Right lung (tissue), 5 donors: ENCODE measurements around the gene EIF4E1B. TPM values are rescaled to one million over a fixed set of nuclear protein-coding genes. Genes with fewer than 3 reads are reported as not detected.

Source experiments
- DNase-seq, 2 donors: peaks; one replicate each; pipeline ENCODE4 v3.0.0-alpha.2; 2013
- polyA plus RNA-seq, 5 donors: library from polyadenylated mRNA; unstranded; fragments of 120-200 nt; gene quantifications; one replicate each; pipeline versions ENCODE4 v1.2.1 to v1.2.3, GENCODE V29; 2013; ENCODE audit warnings: inconsistent platforms in 1 of 5, low replicate concordance in 1 of 5; ENCODE audit not compliant: insufficient read length in 5 of 5, insufficient read depth in 1 of 5

Gene EIF4E1B
- polyA plus RNA-seq, 5 donors, result 0.05 to 0.08 TPM; not detected in 3

DNA sequence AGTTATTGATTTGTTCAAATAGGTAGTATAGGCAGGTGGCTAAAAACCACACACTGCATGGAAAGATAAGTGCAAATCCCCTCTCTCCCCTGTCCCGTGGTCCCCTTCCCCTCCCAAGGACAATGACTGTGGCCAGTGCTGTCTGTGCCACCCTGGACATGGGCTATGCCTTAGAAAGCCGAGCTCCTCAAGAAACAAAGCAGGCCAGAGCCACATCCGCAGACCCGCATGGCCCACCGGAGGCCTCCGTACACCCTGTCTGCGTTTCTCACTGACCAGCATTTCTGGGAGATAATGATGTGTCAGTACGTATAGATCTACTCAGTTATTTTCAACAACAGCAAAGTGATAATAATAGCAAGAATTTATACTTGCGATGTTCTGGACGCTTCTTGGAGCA is 33.1 kb downstream of the EIF4E1B start:
- no peak for DNase-seq

DNA sequence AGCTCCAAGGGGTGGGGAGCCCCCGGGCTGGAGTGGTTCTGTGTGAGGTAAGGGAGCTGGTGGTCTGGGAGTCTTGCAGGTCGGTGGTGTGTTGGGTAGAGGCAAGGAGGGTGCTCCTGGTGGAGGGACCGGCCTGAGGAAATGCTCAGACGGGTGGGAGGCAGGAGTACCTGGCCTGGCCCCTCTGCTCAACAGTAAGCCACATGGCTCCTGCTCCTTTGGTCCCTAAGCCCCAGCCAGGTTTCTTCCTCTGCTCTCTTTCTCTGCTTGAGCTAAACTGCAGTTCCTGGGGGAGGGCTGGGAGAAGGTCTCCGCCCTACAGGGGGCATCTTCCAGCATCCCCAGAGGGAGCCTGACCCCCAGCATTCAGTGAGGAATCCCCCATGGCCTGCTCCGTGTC is 34.0 kb downstream of the EIF4E1B start:
- no peak for DNase-seq

DNA sequence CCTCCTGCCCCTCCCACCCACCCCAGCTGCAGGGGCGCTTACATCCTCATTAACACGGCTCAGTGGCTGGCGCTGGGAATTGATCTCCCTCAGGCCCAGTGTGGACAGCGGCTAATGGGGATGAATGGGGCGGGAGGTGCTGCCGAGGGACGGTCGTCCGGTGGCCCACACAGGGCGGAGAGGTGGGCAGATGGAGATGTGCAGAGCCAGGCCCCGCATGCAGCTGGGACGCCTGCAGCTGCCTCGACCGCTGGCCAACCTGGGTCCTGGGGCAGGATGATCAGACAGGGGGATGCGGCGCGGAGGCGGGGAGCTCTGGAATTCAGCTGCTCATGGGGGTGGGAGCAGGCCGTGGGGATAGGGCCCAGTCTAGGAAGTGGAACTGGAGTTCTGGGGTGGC is 34.4 kb downstream of the EIF4E1B start:
- no peak for DNase-seq

DNA sequence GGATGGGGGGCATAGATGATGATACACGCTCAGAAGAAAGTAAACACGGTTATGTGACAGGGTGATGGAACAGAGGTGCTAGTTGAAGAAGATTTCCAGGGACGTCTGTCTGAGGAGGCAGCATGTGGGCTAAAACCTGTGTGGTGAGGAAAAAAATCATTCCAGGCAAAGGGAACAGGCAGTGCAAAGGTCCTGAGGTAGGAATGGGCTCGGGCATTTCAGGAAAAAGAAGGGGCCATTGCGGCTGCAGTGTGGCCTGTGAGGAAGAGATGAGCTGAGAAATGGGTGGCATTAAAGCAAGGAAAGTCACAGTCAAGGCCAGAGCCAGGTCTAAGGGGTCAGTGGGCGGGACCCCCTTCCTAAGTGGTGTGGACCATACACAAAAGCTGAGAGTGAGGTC is 35.0 kb downstream of the EIF4E1B start:
- no peak for DNase-seq

DNA sequence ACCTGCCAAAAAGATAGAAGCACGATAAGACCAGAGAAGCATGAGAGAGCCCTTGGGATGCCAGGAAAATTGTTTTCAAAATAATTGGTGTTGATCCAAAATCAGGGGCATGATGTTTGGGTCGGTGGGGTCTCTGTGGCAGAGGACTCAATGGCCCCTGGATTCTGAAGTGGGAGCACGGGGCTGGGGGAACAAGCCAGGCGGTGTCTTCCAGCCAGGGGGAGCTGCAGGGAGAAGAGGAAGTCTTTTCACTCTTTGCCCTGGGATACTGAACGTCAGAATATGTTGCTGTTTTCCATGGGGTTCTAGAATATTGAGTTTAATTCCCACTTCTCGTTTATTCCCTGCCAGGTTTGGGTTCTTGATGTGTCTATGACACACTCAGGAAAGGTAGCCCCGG is 37.2 kb downstream of the EIF4E1B start:
- no peak for DNase-seq

DNA sequence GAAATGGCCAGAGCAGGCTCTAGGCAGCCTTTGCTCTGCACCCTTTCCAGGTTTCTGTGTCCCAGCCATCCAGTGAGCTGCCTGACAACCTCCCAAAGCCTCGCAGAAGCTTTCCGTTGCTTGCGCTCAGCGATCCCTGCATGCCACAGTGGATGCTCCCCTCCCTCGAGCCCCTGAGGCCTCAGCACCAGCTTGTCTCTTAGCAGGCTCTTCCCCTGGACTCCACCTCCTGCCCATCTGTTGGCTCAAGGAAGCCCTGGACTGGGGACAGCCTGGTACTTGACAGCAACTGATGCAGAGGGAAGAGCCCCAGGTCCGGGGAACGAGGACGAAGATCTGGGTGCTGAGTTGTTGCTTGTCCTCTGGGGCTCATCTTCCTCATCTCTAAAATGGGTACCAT is 40.0 kb downstream of the EIF4E1B start:
- no peak for DNase-seq

DNA sequence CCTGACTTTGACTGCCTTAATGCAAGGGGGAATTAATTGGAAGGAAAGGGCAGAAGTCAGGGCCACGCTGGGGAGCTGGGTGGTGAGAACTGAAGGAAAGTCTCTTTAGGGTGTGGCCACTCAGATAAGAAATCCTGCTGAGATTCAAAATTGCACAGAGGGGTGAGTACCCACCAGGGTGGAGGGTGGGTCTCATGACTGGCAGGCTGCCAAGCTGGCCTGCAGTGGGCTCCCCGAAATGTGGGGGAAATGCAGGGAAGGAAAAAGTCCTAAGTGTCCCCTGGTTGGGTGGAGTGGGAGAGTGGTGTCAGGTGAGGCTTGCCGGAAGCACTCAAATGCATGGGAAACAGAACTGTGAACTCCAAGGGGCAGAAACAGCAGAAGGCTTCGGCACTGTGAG is 40.9 kb downstream of the EIF4E1B start:
- DNase-seq, result no peak

DNA sequence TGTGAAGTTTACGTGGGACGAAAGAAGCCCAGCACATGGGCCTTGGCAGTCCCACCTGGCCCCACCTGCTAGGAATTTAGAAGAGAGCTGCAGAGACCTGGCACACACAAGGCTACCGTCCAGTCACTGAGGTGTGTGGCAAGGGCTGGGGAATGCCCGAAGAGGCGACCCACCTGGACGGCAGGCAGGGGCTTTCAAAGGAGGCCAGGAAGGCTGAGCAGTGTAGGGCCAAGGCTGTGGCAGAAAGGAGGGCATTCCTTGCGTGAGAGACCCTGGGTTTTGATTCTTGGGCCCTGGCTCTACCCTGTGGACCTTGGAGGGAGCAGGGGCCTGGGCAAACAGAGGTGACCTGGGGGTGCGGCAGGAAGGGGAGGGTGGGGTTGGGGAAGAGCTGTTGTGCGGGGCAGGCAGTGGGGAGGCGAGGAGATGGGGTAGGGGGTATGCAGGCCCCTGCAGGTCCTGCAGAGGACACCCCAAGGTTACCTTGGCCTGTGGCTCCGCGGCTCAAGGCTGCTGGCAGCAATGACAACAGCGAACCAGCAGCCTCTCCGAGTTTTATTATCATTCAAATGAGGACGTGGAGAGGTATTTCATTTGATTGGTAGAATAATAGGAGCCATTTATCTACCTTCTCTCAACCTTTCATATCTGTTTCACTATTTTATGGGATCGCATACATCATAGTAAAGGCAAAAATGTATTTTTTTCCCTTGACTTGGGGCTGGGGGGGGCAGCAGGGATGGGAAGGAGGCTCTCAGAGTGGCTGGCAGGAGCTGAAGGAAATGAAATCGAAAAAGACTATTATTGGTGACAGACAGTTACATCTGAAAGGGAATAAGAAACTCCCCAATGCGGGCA is 41.6 kb downstream of the EIF4E1B start:
- no peak for DNase-seq

DNA sequence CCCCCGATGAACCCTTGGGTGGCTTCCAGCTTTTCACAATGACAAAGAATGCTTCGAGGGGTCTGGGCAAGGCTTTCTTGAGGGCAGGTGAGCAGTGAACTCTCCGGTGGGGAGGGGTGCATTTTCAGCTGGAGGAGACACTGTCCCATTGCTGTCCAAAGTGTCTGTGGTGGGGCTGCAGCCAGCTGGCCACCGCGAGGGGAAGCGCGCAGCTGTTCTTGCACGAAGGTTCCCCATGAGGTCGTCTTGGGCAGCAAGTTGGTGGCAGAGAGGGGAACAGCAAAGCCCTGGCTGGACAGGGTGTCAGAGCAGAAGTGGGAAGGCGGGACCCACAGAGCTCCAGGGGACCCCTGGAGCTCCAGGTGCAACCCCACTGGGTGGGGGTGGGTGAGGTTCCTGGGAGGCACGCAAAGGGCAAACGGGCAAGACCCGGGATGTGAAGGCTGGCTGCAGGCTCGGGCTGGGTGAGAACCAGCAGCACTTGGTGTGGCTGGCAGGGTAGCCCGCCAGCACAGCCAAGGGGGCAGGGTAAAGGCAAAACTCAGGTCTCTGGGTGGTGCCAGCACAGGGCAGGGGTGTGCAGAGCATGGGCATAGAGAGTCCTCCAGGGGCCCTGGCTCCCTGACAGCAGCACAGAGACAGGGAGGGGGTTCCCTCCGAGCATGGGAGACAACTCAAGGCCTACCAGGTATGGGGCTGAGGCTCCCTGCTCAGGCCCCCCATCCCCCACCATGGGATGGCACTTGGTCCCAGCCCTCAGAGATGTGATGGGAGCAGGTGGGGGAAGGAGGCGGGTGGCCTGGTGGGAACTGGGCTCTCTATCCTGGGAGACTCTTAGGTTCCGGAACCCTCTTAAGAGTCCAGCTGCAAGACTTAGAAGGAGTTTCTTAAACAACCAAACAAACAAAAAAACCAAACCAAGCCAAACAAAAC is 43.4 kb downstream of the EIF4E1B start:
- no peak for DNase-seq

DNA sequence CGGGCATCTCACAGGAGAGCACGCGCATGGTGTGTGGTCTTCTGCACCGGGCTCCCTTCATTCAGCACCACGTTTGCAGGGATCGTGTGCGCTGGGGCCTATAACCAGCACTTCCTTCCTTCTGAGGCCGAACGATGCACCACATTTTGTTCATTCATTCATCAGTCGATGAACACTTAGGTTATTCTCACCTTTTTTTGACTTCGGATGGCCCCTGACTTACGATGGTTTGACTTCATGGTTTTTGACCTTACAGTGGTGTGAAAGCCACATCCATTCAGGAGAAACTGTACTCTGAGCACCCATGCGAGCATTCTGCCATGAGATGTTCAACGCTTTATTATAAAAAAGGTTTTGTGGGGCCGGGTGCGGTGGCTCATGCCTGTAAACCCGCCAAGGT is 44.3 kb downstream of the EIF4E1B start:
- DNase-seq, result no peak

DNA sequence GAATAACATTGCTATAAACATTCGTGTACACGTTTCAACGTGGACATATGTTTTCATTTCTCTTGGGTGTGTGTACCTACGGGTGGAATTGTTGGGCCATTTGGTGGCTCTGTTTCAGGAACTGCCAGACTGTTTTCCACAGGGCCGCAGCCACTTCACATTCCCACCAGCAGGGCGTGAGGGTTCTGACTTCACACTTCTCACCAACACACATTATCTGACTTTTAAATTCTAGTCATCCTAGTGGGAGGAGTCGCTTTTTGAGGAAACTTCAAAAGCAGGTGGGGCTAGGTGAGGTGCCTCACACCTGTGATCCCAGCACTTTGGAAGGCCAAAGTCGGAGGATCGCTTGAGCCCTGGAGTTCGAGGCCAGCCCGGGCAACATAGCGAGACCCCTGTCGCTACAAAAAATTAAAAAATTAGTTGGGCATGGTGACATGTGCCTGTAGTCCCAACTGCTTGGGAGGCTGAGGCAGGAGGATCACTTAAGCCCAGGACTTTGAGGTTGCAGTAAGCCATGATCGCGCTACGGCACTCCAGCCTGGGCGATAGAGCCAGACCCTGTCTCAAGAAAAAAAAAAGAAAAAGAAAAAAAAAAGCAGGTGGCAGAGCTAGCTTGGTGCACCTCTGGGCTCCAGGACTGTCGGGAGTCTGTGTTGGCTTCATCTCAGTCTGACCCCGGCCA is 45.3 kb downstream of the EIF4E1B start:
- no peak for DNase-seq

DNA sequence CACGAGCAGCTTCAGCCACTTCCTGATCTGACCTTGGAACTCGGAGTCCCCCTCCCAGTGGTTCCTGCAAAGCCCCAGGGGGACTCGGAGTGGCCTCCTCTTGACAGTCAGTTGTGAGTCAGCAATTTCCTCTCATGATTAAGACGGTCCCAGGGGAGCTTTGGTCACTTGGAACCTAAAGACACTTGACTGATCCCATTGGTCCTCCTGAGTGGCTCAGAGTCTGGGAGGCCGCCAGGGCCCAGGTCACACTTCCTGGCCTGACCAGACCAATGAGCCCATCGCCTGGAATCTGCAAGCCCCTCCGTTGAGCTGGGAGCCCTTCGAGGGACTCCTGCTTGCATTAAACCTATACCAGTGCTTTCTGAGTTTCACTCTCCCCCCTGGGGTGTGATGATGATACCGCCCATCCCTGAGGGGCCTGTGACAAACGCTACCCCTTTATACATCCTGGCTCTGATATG is 45.9 kb downstream of the EIF4E1B start:
- DNase-seq, result no peak

DNA sequence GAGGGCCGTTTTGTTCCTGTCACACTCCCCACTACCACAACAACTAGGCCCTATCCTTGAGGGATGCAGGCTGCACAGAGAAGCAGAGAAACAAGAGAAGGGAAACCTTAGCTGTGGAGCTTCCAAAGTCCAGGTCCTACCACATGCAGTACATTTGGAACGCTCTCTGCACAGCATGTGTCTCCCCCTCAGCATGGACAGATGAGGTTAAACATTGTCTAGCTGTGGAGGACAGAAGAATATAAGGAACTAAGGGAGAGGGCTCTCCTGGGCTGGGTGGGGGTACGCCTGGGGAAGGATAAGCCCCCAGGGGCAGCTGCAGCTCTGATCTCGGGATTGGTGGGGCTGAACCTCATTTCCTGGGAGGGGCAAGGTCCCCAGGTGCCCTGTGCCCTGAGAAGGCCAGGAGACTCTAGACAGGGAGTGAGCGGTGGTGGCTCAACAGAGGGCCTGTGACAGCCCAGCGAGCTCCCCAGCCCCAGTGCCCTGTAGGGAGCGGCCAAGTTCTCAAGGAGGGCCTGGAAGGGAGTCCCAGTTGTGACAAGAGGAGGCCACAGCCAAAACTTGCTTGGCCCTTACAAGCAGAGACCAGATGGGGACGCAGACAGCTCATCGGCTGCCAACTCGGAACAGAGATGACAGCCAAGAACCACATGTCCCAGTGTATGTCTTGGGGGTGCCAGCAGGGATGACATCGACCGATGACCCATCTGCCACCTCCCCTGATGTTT is 46.9 kb downstream of the EIF4E1B start:
- DNase-seq, result no peak

DNA sequence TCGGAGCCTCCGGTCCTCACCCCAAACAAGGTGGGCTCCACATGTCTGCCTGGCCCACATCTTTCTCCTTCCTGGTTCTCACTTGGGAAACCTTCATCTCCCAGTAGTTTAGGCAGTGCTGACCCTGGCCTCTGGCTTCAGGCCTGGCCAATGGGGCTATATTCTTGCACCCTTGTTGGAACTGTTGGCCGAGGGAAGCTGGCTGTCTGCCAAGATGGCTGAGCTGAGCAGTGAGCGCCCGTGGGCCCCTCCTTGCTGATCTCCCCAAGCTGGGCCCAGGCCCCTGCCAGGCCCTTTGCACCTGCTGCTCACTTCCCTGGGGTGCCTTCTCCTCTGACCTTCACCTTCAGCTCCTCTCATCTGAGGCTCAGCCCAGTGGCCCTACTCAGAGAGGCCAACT is 48.1 kb downstream of the EIF4E1B start:
- DNase-seq, result no peak

DNA sequence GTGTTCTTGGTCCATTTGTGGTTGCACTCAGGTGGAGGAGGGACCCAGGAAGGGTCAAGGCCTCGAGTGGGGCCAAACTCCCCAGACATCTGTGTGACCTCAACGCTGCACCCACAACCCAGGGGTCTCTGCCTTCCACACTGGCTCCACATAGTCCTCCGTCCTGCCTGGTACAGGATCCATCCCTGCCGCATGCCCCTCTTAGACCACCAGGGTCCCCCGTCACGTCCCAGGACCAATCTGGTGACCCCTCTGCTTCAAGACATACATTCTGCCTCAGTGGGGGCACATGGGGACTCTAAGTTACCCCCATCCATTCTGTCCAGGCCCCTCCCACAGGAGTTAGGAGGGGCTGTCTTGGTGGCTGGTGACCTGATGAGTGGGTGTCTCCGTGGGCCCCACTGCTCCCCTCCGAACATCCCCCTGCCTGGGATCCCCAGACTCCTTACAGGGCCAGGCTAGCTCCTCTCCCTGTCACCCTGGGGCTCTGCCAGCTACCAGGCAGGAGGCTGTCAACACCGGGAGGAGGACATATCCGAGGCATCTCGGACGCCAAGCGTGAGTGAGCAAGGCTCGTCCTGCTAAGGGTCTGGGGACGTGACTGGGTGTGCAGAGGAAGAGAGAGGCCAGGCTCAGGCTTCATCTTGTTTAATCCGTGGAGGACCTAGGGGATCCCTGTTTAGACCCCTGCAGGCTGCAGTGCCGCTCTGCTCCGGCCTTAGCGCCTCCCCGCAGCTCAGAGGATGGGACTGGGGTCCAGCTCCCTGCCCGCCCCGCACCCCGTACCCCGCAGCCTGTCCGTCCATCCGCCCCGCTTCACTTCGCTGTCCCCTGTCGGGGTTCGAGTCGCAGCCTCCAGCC is 49.1 kb downstream of the EIF4E1B start:
- no peak for DNase-seq

DNA sequence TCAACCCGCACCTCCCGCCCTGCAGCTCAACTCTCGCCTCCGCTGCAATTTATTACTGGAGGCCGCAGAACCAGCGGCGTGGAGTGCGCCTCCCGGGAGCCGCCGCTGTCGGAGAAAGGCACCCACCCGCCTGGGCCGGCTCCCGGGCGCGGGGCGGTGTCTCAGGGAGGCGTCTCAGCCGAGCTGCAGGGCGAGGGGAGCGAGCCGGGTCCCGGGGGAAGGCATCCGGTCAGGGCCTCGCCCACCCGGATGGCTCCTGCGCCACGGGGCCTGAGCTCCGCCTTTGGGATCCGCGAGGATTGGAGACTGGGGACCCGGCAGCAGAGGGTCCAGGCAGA is 49.7 kb downstream of the EIF4E1B start:
- no peak for DNase-seq

DNA sequence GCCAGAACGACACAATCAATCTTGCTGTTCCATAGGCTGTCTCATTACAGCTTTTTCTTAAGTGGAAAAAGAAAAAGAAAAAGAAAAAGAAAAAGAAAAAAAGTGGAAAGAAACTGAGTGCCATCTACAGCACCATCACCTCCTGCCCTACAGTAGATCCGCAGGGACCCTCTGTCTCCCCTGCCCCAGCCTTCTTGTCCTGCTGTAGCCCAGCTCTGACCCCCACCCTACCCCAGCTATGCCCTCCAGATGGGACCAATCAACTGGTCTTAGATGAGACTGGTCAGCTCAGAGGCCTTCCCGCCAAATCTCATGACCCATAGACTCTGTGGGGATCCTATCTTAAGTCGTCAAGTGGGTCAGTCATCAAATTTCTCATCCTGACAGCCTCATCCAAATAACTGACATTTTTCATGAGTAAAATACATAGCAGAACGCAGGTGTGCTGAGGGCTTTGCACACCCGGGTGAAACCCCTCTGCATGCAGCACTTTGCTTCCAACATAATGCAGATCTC is 51.6 kb downstream of the EIF4E1B start:
- no peak for DNase-seq

DNA sequence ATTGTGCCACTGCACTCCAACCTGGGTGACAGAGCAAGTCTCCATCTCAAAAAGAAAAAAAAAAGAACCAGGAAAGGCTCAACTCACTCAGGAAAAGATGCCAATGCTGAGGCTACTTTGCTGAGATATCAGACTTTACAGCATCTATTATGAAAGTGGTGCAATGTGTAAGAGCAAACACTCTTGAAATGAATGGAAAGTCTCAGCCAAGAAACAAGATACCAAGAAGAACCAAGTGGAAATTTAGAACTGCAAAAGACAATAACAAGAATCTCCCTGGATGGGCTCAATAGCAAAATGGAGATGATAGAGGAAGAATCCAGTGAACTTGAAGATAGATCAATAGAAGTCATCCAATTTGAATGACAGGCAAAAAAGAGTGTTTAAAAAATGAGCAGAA is 54.5 kb downstream of the EIF4E1B start:
- DNase-seq, result no peak

DNA sequence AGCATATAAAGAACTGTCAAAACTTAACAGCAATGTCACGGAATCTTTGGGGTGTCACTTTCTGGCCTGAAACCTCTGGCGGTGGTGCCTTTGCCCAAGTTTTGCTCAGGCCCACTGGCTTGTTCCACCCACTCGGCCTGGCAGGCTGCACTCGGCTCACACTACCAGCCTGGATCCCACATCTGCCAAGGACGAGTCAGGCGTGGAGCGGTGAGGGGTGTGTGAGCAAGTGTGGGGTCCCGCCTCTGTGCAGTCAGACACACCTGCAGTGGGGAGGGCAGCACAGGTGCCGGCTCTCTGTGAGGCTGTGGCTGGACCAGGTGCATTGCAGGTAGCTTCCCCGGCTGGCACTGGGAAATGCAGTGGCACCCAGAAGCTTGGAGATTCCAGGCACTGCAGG is 56.8 kb downstream of the EIF4E1B start:
- DNase-seq, result no peak

DNA sequence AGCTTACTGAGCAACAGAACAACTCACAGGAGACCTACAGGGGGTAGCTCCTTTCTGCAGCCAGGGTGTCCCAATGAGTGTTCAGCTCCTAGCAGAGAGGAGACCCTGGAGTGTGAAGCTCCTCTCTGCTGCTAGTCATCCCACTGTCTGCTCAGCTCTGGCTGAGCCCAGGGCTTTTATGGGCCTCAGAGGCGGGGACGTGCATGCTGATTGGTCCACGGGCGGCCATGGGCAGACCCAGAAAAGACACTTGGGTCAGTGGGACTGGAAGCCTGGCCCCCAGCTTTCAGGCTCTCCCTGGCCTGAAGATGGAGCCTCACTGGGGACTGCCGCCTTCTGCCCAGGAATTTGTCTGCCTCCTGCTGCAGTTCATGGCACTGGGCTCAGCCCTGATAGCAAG is 57.4 kb downstream of the EIF4E1B start:
- DNase-seq, result no peak
